ENCODE data around the gene CPE. TPM values are rescaled to one million over a fixed set of nuclear protein-coding genes. Genes with fewer than 3 reads are reported as not detected.

The CPE gene
- total RNA-seq, 4 donors from 2014 or later = 7.5 to 29.1 (median 12.3) TPM

DNA sequence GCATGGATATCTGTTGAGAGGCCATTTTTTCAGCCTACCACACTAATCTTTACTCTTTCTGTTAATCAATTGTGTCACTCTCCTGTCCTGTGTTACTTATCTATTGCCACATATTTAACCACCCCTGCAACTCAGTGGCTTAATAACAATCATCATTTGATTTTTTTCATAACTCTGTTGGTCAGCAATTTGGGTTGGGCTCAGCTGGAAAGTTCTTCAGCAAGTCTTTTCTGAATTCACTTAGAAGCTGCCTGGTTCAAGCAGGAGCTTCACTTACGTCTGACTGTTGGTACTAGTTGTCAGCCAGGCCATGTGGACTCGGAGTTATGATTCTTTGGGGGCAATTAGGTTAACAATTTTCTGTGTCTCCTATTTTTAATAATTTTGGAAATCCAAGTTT is 50.1 kb downstream of the CPE start:
- in situ Hi-C loops (cut with MboI; ENCODE audit: low pct_ligation_motif_present in 1 of 4, low pct_unique_long_range_greater_than_20kb in 1 of 4, low sequenced_read_pairs in 3 of 4) (no loop called here), intact Hi-C loops (cut with DNase I; ENCODE audit: low total_unique reads) (no loop called here)
- Histone ChIP-seq H3K4me3 (no peak overlapping the region), H3K36me3 (no peaks in the 10 kb centered on the region), H3K27me3 (no peaks in the 10 kb centered on the region), H3K4me1 (no peaks in the 10 kb centered on the region), H3K27ac (no peak overlapping the region), H3K9me3 (no peaks in the 10 kb centered on the region)
- TF ChIP-seq EP300 (IDR thresholded peaks at IDR 0.05; ENCODE audit: low read depth) = no peak
- TF ChIP-seq, protein P1, sequence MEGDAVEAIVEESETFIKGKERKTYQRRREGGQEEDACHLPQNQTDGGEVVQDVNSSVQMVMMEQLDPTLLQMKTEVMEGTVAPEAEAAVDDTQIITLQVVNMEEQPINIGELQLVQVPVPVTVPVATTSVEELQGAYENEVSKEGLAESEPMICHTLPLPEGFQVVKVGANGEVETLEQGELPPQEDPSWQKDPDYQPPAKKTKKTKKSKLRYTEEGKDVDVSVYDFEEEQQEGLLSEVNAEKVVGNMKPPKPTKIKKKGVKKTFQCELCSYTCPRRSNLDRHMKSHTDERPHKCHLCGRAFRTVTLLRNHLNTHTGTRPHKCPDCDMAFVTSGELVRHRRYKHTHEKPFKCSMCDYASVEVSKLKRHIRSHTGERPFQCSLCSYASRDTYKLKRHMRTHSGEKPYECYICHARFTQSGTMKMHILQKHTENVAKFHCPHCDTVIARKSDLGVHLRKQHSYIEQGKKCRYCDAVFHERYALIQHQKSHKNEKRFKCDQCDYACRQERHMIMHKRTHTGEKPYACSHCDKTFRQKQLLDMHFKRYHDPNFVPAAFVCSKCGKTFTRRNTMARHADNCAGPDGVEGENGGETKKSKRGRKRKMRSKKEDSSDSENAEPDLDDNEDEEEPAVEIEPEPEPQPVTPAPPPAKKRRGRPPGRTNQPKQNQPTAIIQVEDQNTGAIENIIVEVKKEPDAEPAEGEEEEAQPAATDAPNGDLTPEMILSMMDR (IDR thresholded peaks at IDR 0.05) = no peak
- no peak for TF ChIP-seq POLR2AphosphoS5 (IDR thresholded peaks at IDR 0.05)
- no peak for TF ChIP-seq POLR2A (IDR thresholded peaks at IDR 0.05)
- WGBS, 2 donors (ENCODE audit: low coverage in 1 of 2) = 61 to 94% methylated on average over 2 of the region's 2 CpGs
- DNase-seq = no peak

DNA sequence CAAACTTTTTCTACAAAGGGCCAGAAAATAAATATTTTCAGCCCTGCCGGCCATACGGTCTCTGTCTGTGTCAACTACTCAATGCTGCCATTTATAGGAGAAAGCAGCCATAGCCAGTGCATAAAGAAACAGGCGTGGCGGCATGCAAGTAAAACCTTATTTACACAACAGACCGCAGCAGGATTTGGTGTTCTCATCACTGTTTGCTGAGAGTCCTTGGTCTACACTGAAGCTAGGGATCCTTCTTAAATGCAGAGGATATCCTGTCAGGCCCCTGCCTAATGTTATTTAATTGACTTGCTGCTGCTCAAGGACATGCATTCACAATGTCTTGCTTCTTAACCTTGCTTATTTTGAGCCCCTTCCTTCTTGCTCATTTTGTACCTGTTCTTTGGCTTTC is 54.7 kb downstream of the CPE start:
- H3K4me1 ChIP-seq = no peaks in the 10 kb centered on the region
- no peaks in the 10 kb centered on the region for H3K27me3 ChIP-seq
- no peak overlapping the region for H3K27ac ChIP-seq
- 47 to 48% methylated on average over 5 of the region's 5 CpGs for WGBS, 2 donors (ENCODE audit: low coverage in 1 of 2)
- DNase-seq = no peak
- in situ Hi-C loops (cut with MboI; ENCODE audit: low pct_ligation_motif_present in 1 of 4, low pct_unique_long_range_greater_than_20kb in 1 of 4, low sequenced_read_pairs in 3 of 4) (no loop called here), intact Hi-C loops (cut with DNase I; ENCODE audit: low total_unique reads) (no loop called here)
- no peaks in the 10 kb centered on the region for H3K36me3 ChIP-seq
- no peaks in the 10 kb centered on the region for H3K9me3 ChIP-seq
- TF ChIP-seq, protein P1 (IDR thresholded peaks at IDR 0.05) = no peak
- TF ChIP-seq EP300 (IDR thresholded peaks at IDR 0.05; ENCODE audit: low read depth) = no peak
- no peak for TF ChIP-seq POLR2AphosphoS5 (IDR thresholded peaks at IDR 0.05)
- TF ChIP-seq POLR2A (IDR thresholded peaks at IDR 0.05) = no peak
- no peak overlapping the region for H3K4me3 ChIP-seq

DNA sequence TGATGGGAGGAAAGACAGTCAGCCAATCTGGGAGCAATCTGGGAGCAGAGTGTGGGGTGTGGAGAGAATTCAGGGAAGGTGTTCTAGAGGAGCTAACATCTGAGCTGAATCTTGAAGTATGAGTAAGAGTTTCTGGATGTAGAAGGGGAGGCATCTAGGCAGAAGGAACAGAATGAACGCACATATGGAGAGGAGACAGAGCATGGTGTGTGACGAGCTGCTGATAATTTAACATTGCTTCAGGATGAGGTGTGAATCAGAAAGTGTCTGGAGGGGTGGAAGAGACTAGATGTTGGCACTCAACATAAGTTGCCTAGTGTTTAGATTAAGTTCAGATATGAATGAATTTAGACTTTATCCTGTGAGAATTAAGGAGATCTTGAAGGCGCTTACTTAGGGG is 58.9 kb downstream of the CPE start:
- Histone ChIP-seq H3K27ac (no peak overlapping the region), H3K9me3 (no peaks in the 10 kb centered on the region), H3K36me3 (no peaks in the 10 kb centered on the region), H3K27me3 (no peaks in the 10 kb centered on the region), H3K4me3 (no peak overlapping the region), H3K4me1 (peaks cover 0 to 3% (median 1%) of the 10 kb centered on the region in 4 donors)
- 90 to 100% methylated on average over 2 to 3 of the region's 3 CpGs for WGBS, 2 donors (ENCODE audit: low coverage in 1 of 2)
- in situ Hi-C loops (cut with MboI; ENCODE audit: low pct_ligation_motif_present in 1 of 4, low pct_unique_long_range_greater_than_20kb in 1 of 4, low sequenced_read_pairs in 3 of 4) = no loop called here
- TF ChIP-seq POLR2A (IDR thresholded peaks at IDR 0.05) = no peak
- TF ChIP-seq, protein P1 (IDR thresholded peaks at IDR 0.05) = no peak
- TF ChIP-seq POLR2AphosphoS5 (IDR thresholded peaks at IDR 0.05) = no peak
- TF ChIP-seq EP300 (IDR thresholded peaks at IDR 0.05; ENCODE audit: low read depth) = no peak
- intact Hi-C loops (cut with DNase I; ENCODE audit: low total_unique reads) = no loop called here
- no peak for DNase-seq

DNA sequence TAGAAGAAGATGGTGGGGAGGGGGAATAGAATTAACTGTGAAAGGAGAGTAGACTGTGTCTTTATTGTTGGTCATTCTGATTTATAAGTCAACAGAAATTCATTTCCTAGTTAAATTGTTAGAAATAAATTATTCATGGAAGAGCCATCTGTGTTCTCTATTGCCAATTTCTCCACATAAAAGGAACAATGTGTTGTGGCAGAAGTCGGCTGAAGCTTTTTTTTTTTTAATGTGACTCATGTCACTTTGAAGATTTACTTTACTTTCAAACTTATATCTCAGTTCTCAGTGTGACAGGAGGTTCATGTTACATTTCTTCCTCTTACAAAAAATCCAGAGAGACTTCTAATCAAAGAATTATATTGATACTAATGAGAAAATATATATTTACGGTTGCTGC is 60.5 kb downstream of the CPE start:
- intact Hi-C loops (cut with DNase I; ENCODE audit: low total_unique reads) = no loop called here
- 63 to 67% methylated on average over 2 of the region's 2 CpGs for WGBS, 2 donors (ENCODE audit: low coverage in 1 of 2)
- in situ Hi-C loops (cut with MboI; ENCODE audit: low pct_ligation_motif_present in 1 of 4, low pct_unique_long_range_greater_than_20kb in 1 of 4, low sequenced_read_pairs in 3 of 4) = no loop called here

More for the DNA sequence above, 60.5 kb downstream of the CPE start:
- H3K4me3 ChIP-seq = no peak overlapping the region
- DNase-seq = no peak
- no peaks in the 10 kb centered on the region for H3K27me3 ChIP-seq
- no peaks in the 10 kb centered on the region for H3K36me3 ChIP-seq
- peaks cover 0 to 3% (median 1%) of the 10 kb centered on the region in 4 donors for H3K4me1 ChIP-seq
- TF ChIP-seq POLR2AphosphoS5 (IDR thresholded peaks at IDR 0.05) (no peak), EP300 (IDR thresholded peaks at IDR 0.05; ENCODE audit: low read depth) (no peak), POLR2A (IDR thresholded peaks at IDR 0.05) (no peak)
- TF ChIP-seq, protein P1 (IDR thresholded peaks at IDR 0.05) = no peak
- no peaks in the 10 kb centered on the region for H3K9me3 ChIP-seq
- H3K27ac ChIP-seq = no peak overlapping the region

All from transverse colon (tissue), 4 donors.